Upper lobe of left lung (tissue), 4 donors: ENCODE data around the gene ADAMTS10.

ENCODE experiments used
- CTCF ChIP-seq, 6 experiments: fragments of 450-650 bp in 4 of 6; fragments of 200-600 bp in 2 of 6; sonication (generic) in 2 of 6; IDR thresholded peaks; one replicate each; pipeline ENCODE4 v1.5.1; 2016 to 2019; ENCODE audit warnings: antibody characterized with exemption in 6 of 6
- EP300 ChIP-seq, 4 donors: sonication (generic); formaldehyde crosslinking; IDR thresholded peaks; one replicate each; pipeline ENCODE4 v1.5.1; 2017; ENCODE audit warnings: antibody characterized with exemption in 4 of 4, control low read depth in 2 of 4
- POLR2AphosphoS5 ChIP-seq, 2 donors: sonication (generic); formaldehyde crosslinking; IDR thresholded peaks; one replicate each; pipeline ENCODE4 v1.5.1; 2017; ENCODE audit warnings: antibody characterized with exemption in 2 of 2

- TF ChIP-seq CTCF (IDR thresholded peaks at IDR 0.05): no peak
- TF ChIP-seq POLR2AphosphoS5 (IDR thresholded peaks at IDR 0.05): no peak
- no peak for TF ChIP-seq EP300 (IDR thresholded peaks at IDR 0.05)
These were observed 29.4 kb upstream of the ADAMTS10 start for GRCh38 chr19:8639821-8640401.
